CD14-positive monocyte (primary cell): ENCODE data around the gene FAM3C. TPM values are rescaled to one million over a fixed set of nuclear protein-coding genes. Genes with fewer than 3 reads are reported as not detected.

ENCODE experiments used
- DNase-seq, 3 donors: peaks; one replicate each; pipeline ENCODE4 v3.0.0-alpha.2; 2011 to 2022
- H2AFZ ChIP-seq: 2 replicates; pipeline ENCODE4 v1.6.0; 2012; ENCODE audit warnings: mild to moderate bottlenecking, low read depth, low read length, inconsistent platforms; ENCODE audit not compliant: insufficient read depth, poor library complexity, severe bottlenecking
- H3K27ac ChIP-seq, 2 donors: 1 replicate in 1 of 2; 2 replicates in 1 of 2; pipeline ENCODE4 v1.5.1; 2012 to 2013; ENCODE audit warnings: low read length in 2 of 2, control low read depth in 1 of 2, inconsistent platforms in 1 of 2, low read depth in 1 of 2, mild to moderate bottlenecking in 1 of 2
- H3K27me3 ChIP-seq, 2 donors: one replicate each; pipeline versions ENCODE4 v1.6.0 to v1.6.1; 2011 to 2013; ENCODE audit warnings: low read length in 2 of 2; ENCODE audit not compliant: control insufficient read depth in 2 of 2, insufficient read depth in 2 of 2
- H3K36me3 ChIP-seq, 2 donors: replicated peaks in 1 of 2; 1 replicate in 1 of 2; 2 replicates in 1 of 2; pipeline versions ENCODE4 v1.5.1 to v1.6.1; 2012 to 2013; ENCODE audit warnings: low read length in 2 of 2, control low read depth in 1 of 2, inconsistent platforms in 1 of 2, mild to moderate bottlenecking in 1 of 2; ENCODE audit not compliant: insufficient read depth in 2 of 2, control insufficient read depth in 1 of 2
- H3K4me1 ChIP-seq, 2 donors: 1 replicate in 1 of 2; 2 replicates in 1 of 2; pipeline versions ENCODE4 v1.5.1 to v1.6.1; 2012 to 2013; ENCODE audit warnings: low read length in 2 of 2, control low read depth in 1 of 2, inconsistent platforms in 1 of 2, mild to moderate bottlenecking in 1 of 2, moderate library complexity in 1 of 2; ENCODE audit not compliant: insufficient read depth in 2 of 2, control insufficient read depth in 1 of 2
- H3K4me2 ChIP-seq: replicated peaks from 2 replicates; pipeline ENCODE3; 2012; ENCODE audit warnings: low read length, moderate library complexity, mild to moderate bottlenecking; ENCODE audit not compliant: poor library complexity, severe bottlenecking; ENCODE audit errors: extremely low read depth
- H3K4me3 ChIP-seq, 3 experiments: fragments of 200-600 bp in 1 of 3; sonication (generic) in 1 of 3; replicated peaks in 1 of 3; 1 replicate in 2 of 3; 2 replicates in 1 of 3; pipeline ENCODE4 v1.5.1; 2011 to 2013; ENCODE audit warnings: low read length in 3 of 3, mild to moderate bottlenecking in 3 of 3, control low read depth in 2 of 3, low read depth in 2 of 3, inconsistent platforms in 1 of 3, moderate library complexity in 1 of 3
- H3K79me2 ChIP-seq: 2 replicates; pipeline ENCODE4 v1.6.0; 2012; ENCODE audit warnings: mild to moderate bottlenecking, control low read depth, inconsistent platforms, low read length, moderate library complexity; ENCODE audit not compliant: insufficient read depth
- H3K9ac ChIP-seq: 2 replicates; pipeline ENCODE4 v1.6.0; 2017; ENCODE audit warnings: low read length, mild to moderate bottlenecking; ENCODE audit not compliant: insufficient read depth, poor library complexity, severe bottlenecking
- H3K9me3 ChIP-seq, 2 donors: replicated peaks in 1 of 2; 1 replicate in 1 of 2; 2 replicates in 1 of 2; pipeline versions ENCODE4 v1.5.1 to v1.6.1; 2012 to 2013; ENCODE audit warnings: low read length in 2 of 2, control low read depth in 1 of 2; ENCODE audit not compliant: control insufficient read depth in 1 of 2, insufficient read depth in 1 of 2
- H4K20me1 ChIP-seq: 2 replicates; pipeline ENCODE4 v1.6.0; 2012; ENCODE audit warnings: mild to moderate bottlenecking, low read length, control low read depth, moderate library complexity; ENCODE audit not compliant: insufficient read depth
- H3K27ac Mint-ChIP-seq, 7 donors: one replicate each; pipeline ENCODE4 v1.8.0; 2020; ENCODE audit warnings: mild to moderate bottlenecking in 7 of 7, mixed read lengths in 7 of 7, moderate library complexity in 6 of 7, inconsistent platforms in 2 of 7
- H3K27me3 Mint-ChIP-seq, 3 donors: one replicate each; pipeline ENCODE4 v1.8.0; 2021 to 2022; ENCODE audit warnings: low read depth in 3 of 3, mild to moderate bottlenecking in 3 of 3, mixed read lengths in 3 of 3, moderate library complexity in 3 of 3, inconsistent platforms in 1 of 3
- H3K36me3 Mint-ChIP-seq, 2 donors: one replicate each; pipeline ENCODE4 v1.8.0; 2020; ENCODE audit warnings: mixed read lengths in 2 of 2, inconsistent platforms in 1 of 2, mild to moderate bottlenecking in 1 of 2
- H3K4me1 Mint-ChIP-seq: one replicate; pipeline ENCODE4 v1.8.0; 2020; ENCODE audit warnings: mild to moderate bottlenecking, mixed read lengths
- H3K4me3 Mint-ChIP-seq, 2 donors: one replicate each; pipeline ENCODE4 v1.8.0; 2020; ENCODE audit warnings: mild to moderate bottlenecking in 2 of 2, mixed read lengths in 2 of 2, moderate library complexity in 1 of 2
- H3K9me3 Mint-ChIP-seq, 7 donors: one replicate each; pipeline ENCODE4 v1.8.0; 2020 to 2022; ENCODE audit warnings: mixed read lengths in 7 of 7, mild to moderate bottlenecking in 6 of 7, moderate library complexity in 6 of 7, inconsistent platforms in 2 of 7
- CTCF ChIP-seq: fragments of 200-600 bp; IDR thresholded peaks from one replicate; pipeline ENCODE4 v1.8.0; 2022; ENCODE audit warnings: antibody characterized with exemption, mild to moderate bottlenecking
- WGBS: methylation state at CpG from one replicate; pipeline ENCODE4 v1.1.5; 2013; ENCODE audit warnings: missing lambda C conversion rate; ENCODE audit not compliant: insufficient coverage; 5-methylcytosine and 5-hydroxymethylcytosine counted together
- intact Hi-C, 2 donors: fragments of 100-400 bp; cut with micrococcal nuclease; formaldehyde crosslinking; loops; one replicate each; pipeline versions ENCODE4 v1.15.0 to v1.15.1; 2023
- polyA plus RNA-seq, 3 donors: library from polyadenylated mRNA; depleted of rRNA in 1 of 3; unstranded in 2 of 3; stranded (reverse) in 1 of 3; fragments of 300-500 nt in 2 of 3; fragments of >200 nt in 1 of 3; fragmentation: Illumina TruSeq in 2 of 3; gene quantifications; 1 replicate in 2 of 3; 2 replicates in 1 of 3; pipeline ENCODE4 v1.2.3, GENCODE V29; 2012 to 2021

FAM3C gene
- polyA plus RNA-seq, 3 donors: 5.5 to 13.0 (median 7.3) TPM

GRCh38 chr7:121331048-121331447 is 65.1 kb downstream of the FAM3C start:
- H3K4me3 Mint-ChIP-seq: peak overlapping the region in 1 of 2 donors; percentile 3

GRCh38 chr7:121330053-121330833 is 65.9 kb downstream of the FAM3C start:
- Histone ChIP-seq H3K27ac (no peak overlapping the region), H3K4me3 (no peak overlapping the region), H3K4me2 (no peak overlapping the region), H2AFZ (no peak overlapping the region), H3K9ac (no peak overlapping the region), H3K9me3 (peaks cover 4 to 10% of the 10 kb centered on the region in 2 donors), H3K79me2 (no peaks in the 10 kb centered on the region), H3K36me3 (no peaks in the 10 kb centered on the region), H3K4me1 (no peaks in the 10 kb centered on the region), H4K20me1 (no peaks in the 10 kb centered on the region), H3K27me3 (peaks cover 55 to 66% of the 10 kb centered on the region in 2 donors)
- no peak for DNase-seq
- H3K27ac Mint-ChIP-seq: no peak overlapping the region
- WGBS: 1% methylated on average over 30 of the region's 52 CpGs
- no peaks in the 10 kb centered on the region for H3K36me3 Mint-ChIP-seq
- H3K27me3 Mint-ChIP-seq: peaks cover 49 to 65% (median 51%) of the 10 kb centered on the region in 3 donors
- intact Hi-C loops: no loop called here
- H3K4me1 Mint-ChIP-seq: peaks cover 12% of the 10 kb centered on the region
- no peak for TF ChIP-seq CTCF
- H3K4me3 Mint-ChIP-seq: peak overlapping the region; percentile 60 to 82
- H3K9me3 Mint-ChIP-seq: peaks cover 0 to 15% (median 4%) of the 10 kb centered on the region in 7 donors

More at GRCh38 chr7:121331048-121331447, 65.1 kb downstream of the FAM3C start:
- Mint-ChIP-seq H3K27ac (no peak overlapping the region), H3K9me3 (peaks cover 0 to 15% (median 4%) of the 10 kb centered on the region in 7 donors), H3K4me1 (peaks cover 12% of the 10 kb centered on the region), H3K27me3 (peaks cover 46 to 65% (median 48%) of the 10 kb centered on the region in 3 donors), H3K36me3 (no peaks in the 10 kb centered on the region)
- Histone ChIP-seq H3K9ac (no peak overlapping the region), H2AFZ (no peak overlapping the region), H3K4me3 (no peak overlapping the region), H3K4me1 (no peaks in the 10 kb centered on the region), H4K20me1 (no peaks in the 10 kb centered on the region), H3K27ac (no peak overlapping the region), H3K9me3 (peaks cover 4 to 10% of the 10 kb centered on the region in 2 donors), H3K27me3 (peaks cover 57 to 68% of the 10 kb centered on the region in 2 donors), H3K4me2 (no peak overlapping the region), H3K79me2 (no peaks in the 10 kb centered on the region), H3K36me3 (no peaks in the 10 kb centered on the region)
- no CpG with 5 or more reads among the region's 4 CpGs for WGBS
- no peak for DNase-seq
- no peak for TF ChIP-seq CTCF
- intact Hi-C loops: no loop called here
